AG10803 (cell line): ENCODE measurements around the gene ABCC11.

Experiments
- DNase-seq: peaks from one replicate; pipeline ENCODE4 v3.0.0; 2010; ENCODE audit warnings: low read depth
- H3K4me3 ChIP-seq: 2 replicates; pipeline ENCODE4 v1.5.1; 2011; ENCODE audit warnings: mild to moderate bottlenecking, low read length, control low read depth
- CTCF ChIP-seq: conservative IDR thresholded peaks from 2 replicates; pipeline ENCODE4 v1.5.1; 2011; ENCODE audit warnings: mild to moderate bottlenecking, low read length, control low read depth, inconsistent platforms

ABCC11 gene

GRCh38 chr16:48203974-48204824, 43.1 kb downstream of the ABCC11 start:
- DNase-seq: no peak
- TF ChIP-seq CTCF: no peak

GRCh38 chr16:48201515-48202201, 45.7 kb downstream of the ABCC11 start:
- no peak for TF ChIP-seq CTCF
- DNase-seq: no peak

More at GRCh38 chr16:48203974-48204824, 43.1 kb downstream of the ABCC11 start:
- H3K4me3 ChIP-seq: no peak overlapping the region

GRCh38 chr16:48197294-48197693, 50.0 kb downstream of the ABCC11 start:
- TF ChIP-seq CTCF: no peak
- no peak for DNase-seq
- H3K4me3 ChIP-seq: no peak overlapping the region

More at GRCh38 chr16:48201515-48202201, 45.7 kb downstream of the ABCC11 start:
- H3K4me3 ChIP-seq: no peak overlapping the region

- no peak overlapping the region for H3K4me3 ChIP-seq
- no peak for TF ChIP-seq CTCF
- DNase-seq: no peak
These were observed 52.3 kb downstream of the ABCC11 start for GRCh38 chr16:48194828-48195556.

GRCh38 chr16:48193846-48194245, 53.5 kb downstream of the ABCC11 start:
- no peak for DNase-seq
- no peak overlapping the region for H3K4me3 ChIP-seq
- TF ChIP-seq CTCF: no peak

- no peak for TF ChIP-seq CTCF
- peak; percentile 3 for DNase-seq
- no peak overlapping the region for H3K4me3 ChIP-seq
These were observed 58.8 kb downstream of the ABCC11 start for GRCh38 chr16:48188449-48189102.
